22Rv1 (cell line): ENCODE results near the gene OSBPL3.

Experiments
- H3K27ac ChIP-seq: fragments of 450-650 bp; 2 replicates; pipeline ENCODE4 v1.5.1; 2017
- CTCF ChIP-seq: fragments of 450-650 bp; IDR thresholded peaks from 2 replicates; pipeline ENCODE4 v1.5.1; 2017; ENCODE audit warnings: mild to moderate bottlenecking
- ZFX ChIP-seq: fragments of 450-650 bp; IDR thresholded peaks from 2 replicates; pipeline ENCODE4 v1.6.1; 2017; ENCODE audit warnings: antibody characterized with exemption, borderline replicate concordance

The OSBPL3 gene

GRCh38 chr7:24862461-24862860 lies 117.5 kb downstream of the OSBPL3 start:
- TF ChIP-seq CTCF (no peak), ZFX (no peak)
- no peak overlapping the region for H3K27ac ChIP-seq

- TF ChIP-seq ZFX (no peak), CTCF (no peak)
These were observed 118.6 kb downstream of the OSBPL3 start for GRCh38 chr7:24861336-24861735.

GRCh38 chr7:24860611-24861010 lies 119.4 kb downstream of the OSBPL3 start:
- TF ChIP-seq ZFX (no peak), CTCF (no peak)
- H3K27ac ChIP-seq = no peak overlapping the region

More at GRCh38 chr7:24861336-24861735, 118.6 kb downstream of the OSBPL3 start:
- no peak overlapping the region for H3K27ac ChIP-seq

GRCh38 chr7:24858108-24858977 lies 121.6 kb downstream of the OSBPL3 start:
- H3K27ac ChIP-seq = no peak overlapping the region
- TF ChIP-seq CTCF = no peak
- no peak for TF ChIP-seq ZFX

GRCh38 chr7:24857623-24858022 lies 122.4 kb downstream of the OSBPL3 start:
- no peak for TF ChIP-seq ZFX
- no peak for TF ChIP-seq CTCF
- H3K27ac ChIP-seq = no peak overlapping the region

GRCh38 chr7:24854866-24855265 lies 125.1 kb downstream of the OSBPL3 start:
- TF ChIP-seq CTCF (no peak), ZFX (no peak)
- no peak overlapping the region for H3K27ac ChIP-seq

- TF ChIP-seq ZFX (no peak), CTCF (no peak)
- no peak overlapping the region for H3K27ac ChIP-seq
These were observed 128.2 kb downstream of the OSBPL3 start for GRCh38 chr7:24851786-24852185.
